Retinal pigment epithelial cell (primary cell): ENCODE measurements around the gene SCD5.

Experiments
- DNase-seq: peaks from one replicate; pipeline ENCODE4 v3.0.0-alpha.2; 2010; ENCODE audit warnings: low read depth
- H3K4me3 ChIP-seq: 2 replicates; pipeline ENCODE4 v1.5.1; 2011; ENCODE audit warnings: mild to moderate bottlenecking, low read length, control low read depth, moderate library complexity
- TF ChIP-seq, protein P1 (sequence below): conservative IDR thresholded peaks from 2 replicates; pipeline ENCODE4 v1.5.1; 2011; ENCODE audit warnings: low read depth, low read length, control low read depth, inconsistent platforms

Gene SCD5

DNA sequence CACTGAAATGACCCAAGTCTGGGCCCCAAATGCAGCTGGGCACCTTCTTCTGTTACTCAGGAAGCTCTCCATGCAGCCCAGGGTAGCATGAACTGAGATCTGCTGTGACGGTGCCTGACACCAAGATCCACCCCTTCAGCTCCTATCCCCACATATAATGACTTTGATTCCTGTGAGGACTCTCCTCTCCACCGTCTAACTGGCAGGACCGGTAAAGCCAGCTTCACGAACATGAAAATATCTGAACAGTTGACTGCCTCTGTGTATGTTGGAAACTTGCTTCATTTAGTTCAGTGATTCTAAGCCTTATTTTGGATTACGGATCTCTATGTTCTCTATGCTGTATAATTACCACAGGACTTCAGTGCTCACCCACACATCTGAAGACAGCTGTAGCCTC is 121.3 kb downstream of the SCD5 start:
- no peak overlapping the region for H3K4me3 ChIP-seq
- no peak for DNase-seq
- TF ChIP-seq, protein P1, sequence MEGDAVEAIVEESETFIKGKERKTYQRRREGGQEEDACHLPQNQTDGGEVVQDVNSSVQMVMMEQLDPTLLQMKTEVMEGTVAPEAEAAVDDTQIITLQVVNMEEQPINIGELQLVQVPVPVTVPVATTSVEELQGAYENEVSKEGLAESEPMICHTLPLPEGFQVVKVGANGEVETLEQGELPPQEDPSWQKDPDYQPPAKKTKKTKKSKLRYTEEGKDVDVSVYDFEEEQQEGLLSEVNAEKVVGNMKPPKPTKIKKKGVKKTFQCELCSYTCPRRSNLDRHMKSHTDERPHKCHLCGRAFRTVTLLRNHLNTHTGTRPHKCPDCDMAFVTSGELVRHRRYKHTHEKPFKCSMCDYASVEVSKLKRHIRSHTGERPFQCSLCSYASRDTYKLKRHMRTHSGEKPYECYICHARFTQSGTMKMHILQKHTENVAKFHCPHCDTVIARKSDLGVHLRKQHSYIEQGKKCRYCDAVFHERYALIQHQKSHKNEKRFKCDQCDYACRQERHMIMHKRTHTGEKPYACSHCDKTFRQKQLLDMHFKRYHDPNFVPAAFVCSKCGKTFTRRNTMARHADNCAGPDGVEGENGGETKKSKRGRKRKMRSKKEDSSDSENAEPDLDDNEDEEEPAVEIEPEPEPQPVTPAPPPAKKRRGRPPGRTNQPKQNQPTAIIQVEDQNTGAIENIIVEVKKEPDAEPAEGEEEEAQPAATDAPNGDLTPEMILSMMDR = no peak

DNA sequence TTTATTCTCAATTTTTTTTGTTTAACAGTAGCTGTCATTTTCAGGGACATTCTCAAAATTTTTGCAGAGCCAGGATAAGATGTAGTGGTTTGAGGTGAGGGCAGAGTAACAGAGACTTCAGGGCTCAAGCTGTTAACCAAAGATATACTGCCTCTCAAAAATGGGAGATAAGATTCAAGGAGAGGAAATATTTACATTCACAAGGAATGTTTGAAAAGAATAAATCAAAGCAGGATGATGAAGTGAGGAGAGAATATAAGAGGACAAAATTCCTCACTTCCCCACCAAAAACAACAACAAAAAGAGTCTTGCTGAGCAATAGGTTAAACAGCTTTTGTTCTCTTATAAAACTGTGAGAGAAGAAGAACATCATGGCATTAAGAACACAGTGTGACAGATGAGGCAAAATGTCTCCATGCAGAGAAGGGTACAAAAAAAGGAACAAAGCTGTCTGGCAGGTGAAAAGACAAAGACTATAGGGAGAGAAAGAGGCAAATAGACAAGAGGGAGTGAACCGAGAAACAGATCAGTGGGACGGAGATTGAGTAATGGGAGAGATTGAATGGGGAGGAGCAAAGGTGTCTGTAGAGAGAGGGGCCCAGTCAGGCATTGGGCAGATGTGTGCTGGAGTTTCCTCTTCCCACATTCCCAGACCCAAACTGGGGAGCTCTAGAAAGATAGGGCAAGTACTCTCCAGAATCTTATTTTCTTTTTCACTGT is 130.7 kb downstream of the SCD5 start:
- TF ChIP-seq, protein P1 = no peak
- DNase-seq = no peak
- H3K4me3 ChIP-seq = no peak overlapping the region

DNA sequence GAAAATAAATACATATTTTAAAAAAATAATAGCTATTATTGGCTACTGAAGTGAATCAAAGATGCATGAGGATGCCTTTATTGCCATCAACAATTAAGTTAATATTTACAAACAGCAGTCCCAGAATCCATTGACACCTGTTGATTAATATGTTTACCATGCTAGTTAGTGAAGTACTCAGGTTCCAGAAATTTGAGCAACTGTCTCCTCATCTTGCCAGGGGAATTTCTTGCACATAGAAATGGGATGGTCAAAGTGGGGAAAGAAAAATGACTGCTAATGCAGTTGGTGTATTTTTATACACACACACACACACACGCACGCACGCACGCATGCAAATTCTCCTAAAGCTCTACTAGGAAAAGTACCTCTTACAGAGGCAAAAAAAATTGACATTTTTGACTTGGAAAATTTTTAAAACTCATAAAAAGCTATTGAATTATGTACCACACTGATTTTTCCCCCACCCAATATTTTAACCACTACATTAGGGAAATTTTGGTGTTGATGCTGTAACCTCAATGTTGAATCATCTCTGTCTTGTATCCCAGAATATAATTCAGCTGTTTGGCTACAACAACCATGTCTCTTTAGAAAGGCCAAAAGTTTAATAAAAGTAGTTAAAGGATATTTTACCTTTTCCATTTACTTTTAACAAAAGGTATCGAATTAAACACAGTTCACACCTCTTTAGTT is 131.5 kb downstream of the SCD5 start:
- DNase-seq = no peak
- TF ChIP-seq, protein P1 = no peak

DNA sequence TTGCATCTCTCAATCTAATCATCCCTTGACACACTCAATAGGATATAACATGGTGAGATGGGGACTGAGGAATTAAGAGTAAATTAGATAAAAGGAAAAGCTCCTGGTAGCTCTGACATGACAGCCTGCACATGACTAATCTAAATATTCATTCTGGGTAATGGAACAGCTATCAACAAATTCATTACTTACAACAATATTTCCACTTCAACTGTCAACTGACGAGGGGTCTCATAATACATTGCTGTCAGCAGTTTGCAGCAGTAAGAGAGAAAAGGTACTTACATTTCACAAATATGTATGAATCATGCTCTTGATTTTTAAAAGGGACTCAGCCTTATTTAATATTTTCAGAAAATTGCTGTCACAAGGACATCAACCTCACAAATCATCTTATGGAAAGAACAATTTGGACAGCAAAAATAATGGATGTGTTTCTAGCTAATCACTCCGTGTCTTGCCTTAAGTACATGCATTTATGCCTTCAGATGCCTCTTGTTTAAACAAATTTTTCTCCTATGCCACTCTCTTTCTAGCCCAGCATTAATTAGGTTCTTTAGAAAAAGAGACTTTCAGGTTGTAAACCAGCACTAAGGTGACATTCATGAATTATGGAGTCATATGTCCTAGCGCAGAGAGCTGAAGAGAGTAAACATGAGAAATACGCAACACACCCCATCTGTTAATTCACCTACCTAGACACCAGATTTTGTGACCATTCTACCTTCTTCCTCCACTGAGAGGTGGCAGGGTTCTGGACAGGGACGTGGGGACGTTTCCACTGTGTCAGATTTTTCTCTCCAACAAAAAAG is 137.2 kb downstream of the SCD5 start:
- TF ChIP-seq, protein P1 = no peak
- no peak for DNase-seq
- H3K4me3 ChIP-seq = no peak overlapping the region

More for the DNA sequence above, 131.5 kb downstream of the SCD5 start:
- no peak overlapping the region for H3K4me3 ChIP-seq

DNA sequence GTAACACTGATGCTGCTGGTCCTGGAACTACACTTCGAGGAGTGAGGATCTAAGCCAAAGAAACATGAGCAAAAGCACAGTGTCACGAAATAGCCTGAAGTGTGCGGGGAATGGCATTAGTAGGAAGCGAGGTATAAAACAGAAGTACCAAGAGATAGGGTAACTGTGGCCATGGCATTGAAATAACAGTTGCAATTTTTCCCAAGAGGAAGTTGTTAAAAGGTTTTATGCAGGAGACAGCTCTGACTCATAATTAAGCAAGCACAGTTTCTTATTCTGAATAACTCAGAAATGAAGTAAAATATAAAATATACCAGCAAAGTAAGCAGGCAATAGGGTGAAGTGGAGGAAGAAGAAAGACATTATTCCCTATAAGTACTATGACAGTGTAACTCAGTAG is 146.5 kb downstream of the SCD5 start:
- DNase-seq = no peak
- TF ChIP-seq, protein P1 = no peak
- no peak overlapping the region for H3K4me3 ChIP-seq

DNA sequence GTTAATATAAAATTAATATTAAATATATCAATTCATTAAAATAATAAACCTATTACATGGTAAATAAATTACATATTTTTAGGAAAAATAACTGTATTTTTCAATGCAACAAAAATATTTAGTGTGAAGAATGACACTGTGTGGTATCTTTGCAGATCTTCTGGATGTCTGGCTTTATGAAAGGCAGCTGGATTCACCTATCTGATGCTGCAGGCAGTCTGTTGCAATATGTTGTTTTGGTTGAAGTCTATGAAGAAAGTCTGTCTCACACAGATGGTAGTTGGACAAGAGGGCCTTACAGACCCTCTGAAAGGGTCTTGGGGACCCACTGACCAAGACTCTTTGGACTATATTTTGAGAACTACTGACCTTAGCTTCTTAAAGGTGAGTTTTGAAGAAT is 147.7 kb downstream of the SCD5 start:
- DNase-seq = no peak
- TF ChIP-seq, protein P1 = no peak
- H3K4me3 ChIP-seq = no peak overlapping the region
